Endothelial cell (in vitro differentiated cells): ENCODE data around the gene EMX1. TPM values are rescaled to one million over a fixed set of nuclear protein-coding genes. Genes with fewer than 3 reads are reported as not detected.

Source experiments
- DNase-seq: peaks from one replicate; pipeline ENCODE4 v3.0.0; 2021; ENCODE audit warnings: low spot score
- H3K27ac Mint-ChIP-seq: one replicate; pipeline ENCODE4 v1.8.0; 2021; ENCODE audit warnings: mixed read lengths, inconsistent platforms; ENCODE audit not compliant: unreplicated experiment
- H3K27me3 Mint-ChIP-seq: one replicate; pipeline ENCODE4 v1.8.0; 2021; ENCODE audit warnings: mild to moderate bottlenecking, moderate library complexity, mixed read lengths, inconsistent platforms; ENCODE audit not compliant: unreplicated experiment
- H3K36me3 Mint-ChIP-seq: one replicate; pipeline ENCODE4 v1.8.0; 2021; ENCODE audit warnings: mild to moderate bottlenecking, low read depth, mixed read lengths, inconsistent platforms; ENCODE audit not compliant: unreplicated experiment
- H3K4me1 Mint-ChIP-seq: one replicate; pipeline ENCODE4 v1.8.0; 2021; ENCODE audit warnings: mild to moderate bottlenecking, mixed read lengths, inconsistent platforms; ENCODE audit not compliant: unreplicated experiment
- H3K4me3 Mint-ChIP-seq: one replicate; pipeline ENCODE4 v1.8.0; 2021; ENCODE audit warnings: mild to moderate bottlenecking, mixed read lengths, inconsistent platforms; ENCODE audit not compliant: unreplicated experiment
- H3K9me3 Mint-ChIP-seq: one replicate; pipeline ENCODE4 v1.8.0; 2021; ENCODE audit warnings: mixed read lengths, inconsistent platforms; ENCODE audit not compliant: unreplicated experiment
- CTCF ChIP-seq: fragments of 200-600 bp; sonication (generic); IDR thresholded peaks from one replicate; pipeline ENCODE4 v1.5.0; 2021; ENCODE audit warnings: antibody characterized with exemption; ENCODE audit not compliant: unreplicated experiment
- total RNA-seq: library from RNA; stranded (reverse); fragmentation: NEBNext Ultra II Directional; extraction: Animal tissue kit (Norgen Biotek cat#: 25700); gene quantifications from one replicate; pipeline ENCODE4 v1.2.1, GENCODE V29; 2021; ENCODE audit not compliant: unreplicated experiment

The EMX1 gene
- total RNA-seq, 1 donor from 2014 or later, result 3.7 TPM

GRCh38 chr2:72963423-72964145, 46.3 kb downstream of the EMX1 start:
- Mint-ChIP-seq H3K4me1 (peaks cover 6% of the 10 kb centered on the region), H3K4me3 (no peak overlapping the region), H3K27ac (no peak overlapping the region)

GRCh38 chr2:72964146-72964525, 46.8 kb downstream of the EMX1 start:
- Mint-ChIP-seq H3K4me1 (peaks cover 6% of the 10 kb centered on the region), H3K9me3 (no peaks in the 10 kb centered on the region), H3K36me3 (peaks cover 17% of the 10 kb centered on the region), H3K27ac (no peak overlapping the region), H3K4me3 (no peak overlapping the region), H3K27me3 (peaks cover 15% of the 10 kb centered on the region)
- DNase-seq, result no peak
- no peak for TF ChIP-seq CTCF

More at GRCh38 chr2:72963423-72964145, 46.3 kb downstream of the EMX1 start:
- Mint-ChIP-seq H3K36me3 (peaks cover 18% of the 10 kb centered on the region), H3K27me3 (peaks cover 15% of the 10 kb centered on the region), H3K9me3 (no peaks in the 10 kb centered on the region)
- no peak for DNase-seq
- TF ChIP-seq CTCF, result no peak

- no peak overlapping the region for H3K27ac Mint-ChIP-seq
- H3K36me3 Mint-ChIP-seq, result peaks cover 10% of the 10 kb centered on the region
- no peak for TF ChIP-seq CTCF
- peaks cover 3% of the 10 kb centered on the region for H3K4me1 Mint-ChIP-seq
- peaks cover 14% of the 10 kb centered on the region for H3K27me3 Mint-ChIP-seq
- no peak for DNase-seq
- H3K9me3 Mint-ChIP-seq, result no peaks in the 10 kb centered on the region
- H3K4me3 Mint-ChIP-seq, result no peak overlapping the region
These were observed 47.7 kb downstream of the EMX1 start for GRCh38 chr2:72965016-72965415.

- Mint-ChIP-seq H3K4me1 (peaks cover 3% of the 10 kb centered on the region), H3K27ac (no peak overlapping the region), H3K4me3 (no peak overlapping the region), H3K9me3 (no peaks in the 10 kb centered on the region), H3K27me3 (peaks cover 8% of the 10 kb centered on the region), H3K36me3 (peaks cover 10% of the 10 kb centered on the region)
- DNase-seq, result no peak
- no peak for TF ChIP-seq CTCF
These were observed 48.6 kb downstream of the EMX1 start for GRCh38 chr2:72965770-72966450.

GRCh38 chr2:72968286-72968685, 51.0 kb downstream of the EMX1 start:
- TF ChIP-seq CTCF, result no peak
- no peak overlapping the region for H3K27ac Mint-ChIP-seq
- DNase-seq, result no peak
- H3K36me3 Mint-ChIP-seq, result peaks cover 10% of the 10 kb centered on the region
- H3K4me3 Mint-ChIP-seq, result no peak overlapping the region
- peaks cover 3% of the 10 kb centered on the region for H3K4me1 Mint-ChIP-seq
- peaks cover 8% of the 10 kb centered on the region for H3K27me3 Mint-ChIP-seq
- H3K9me3 Mint-ChIP-seq, result no peaks in the 10 kb centered on the region
